Peyer's patch (tissue), 4 donors: ENCODE measurements around the gene BCL2L14.

Source experiments
- CTCF ChIP-seq, 6 experiments: fragments of 450-650 bp in 4 of 6; fragments of 200-600 bp in 2 of 6; sonication (generic) in 1 of 6; IDR thresholded peaks; one replicate each; pipeline ENCODE4 v1.5.1; 2017 to 2019; ENCODE audit warnings: antibody characterized with exemption in 6 of 6, mild to moderate bottlenecking in 3 of 6, moderate library complexity in 1 of 6
- POLR2A ChIP-seq, 2 donors: fragments of 450-650 bp; IDR thresholded peaks; one replicate each; pipeline ENCODE4 v1.5.1; 2017; ENCODE audit warnings: antibody characterized with exemption in 2 of 2, mild to moderate bottlenecking in 2 of 2, moderate library complexity in 2 of 2

DNA sequence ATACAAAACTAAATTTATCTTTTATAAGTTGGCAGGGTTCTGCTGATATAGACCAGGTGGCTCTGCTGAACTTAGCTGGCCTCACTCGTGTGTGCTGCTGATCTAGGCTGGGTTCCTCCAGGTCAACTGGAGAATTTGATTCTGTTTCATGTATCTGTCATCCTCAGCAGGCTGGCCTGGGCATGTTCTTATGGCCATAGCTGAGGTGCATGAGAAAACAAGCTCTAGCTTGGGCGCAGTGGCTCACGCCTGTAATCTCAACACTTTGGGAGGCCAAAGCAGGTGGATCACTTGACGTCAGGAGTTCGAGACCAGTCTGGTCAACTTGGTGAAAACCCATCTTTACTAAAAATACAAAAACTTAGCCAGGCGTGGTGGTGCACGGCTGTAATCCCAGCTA lies 24.3 kb upstream of the BCL2L14 start:
- TF ChIP-seq CTCF (IDR thresholded peaks at IDR 0.05), result no peak
- TF ChIP-seq POLR2A (IDR thresholded peaks at IDR 0.05), result no peak
